HG03521 (cell line): ENCODE measurements around the gene EHD4.

Source experiments
- ATAC-seq: cut with Tn5 transposase; IDR thresholded peaks from one replicate; pipeline ENCODE4 v1.9.1; 2021; ENCODE audit warnings: mild to moderate bottlenecking, moderate library complexity; ENCODE audit not compliant: unreplicated experiment

The EHD4 gene

GRCh38 chr15:41899854-41900442, 72.4 kb downstream of the EHD4 start:
- no peak for ATAC-seq

GRCh38 chr15:41897363-41897799, 75.0 kb downstream of the EHD4 start:
- no peak for ATAC-seq

GRCh38 chr15:41896566-41896965, 75.8 kb downstream of the EHD4 start:
- no peak for ATAC-seq

GRCh38 chr15:41895957-41896356, 76.4 kb downstream of the EHD4 start:
- ATAC-seq = no peak

- no peak for ATAC-seq
Observed at GRCh38 chr15:41895491-41895890, 76.9 kb downstream of the EHD4 start.

GRCh38 chr15:41894791-41895463, 77.4 kb downstream of the EHD4 start:
- peak; percentile 80 for ATAC-seq

GRCh38 chr15:41894251-41894790, 78.0 kb downstream of the EHD4 start:
- ATAC-seq = no peak

- ATAC-seq = no peak
Observed at GRCh38 chr15:41893422-41894250, 78.7 kb downstream of the EHD4 start, which contains the start of gene SPTBN5. Gene SPTBN5 (minus strand): TSS chr15:41894053. CDS start chr15:41893497, 556 bp downstream.

- no peak for ATAC-seq
Observed at GRCh38 chr15:41892621-41893421, 79.5 kb downstream of the EHD4 start.

- no peak for ATAC-seq
Observed at GRCh38 chr15:41891946-41892345, 80.4 kb downstream of the EHD4 start.

- ATAC-seq = no peak
Observed at GRCh38 chr15:41891226-41891625, 81.1 kb downstream of the EHD4 start.

- no peak for ATAC-seq
Observed at GRCh38 chr15:41890050-41890690, 82.2 kb downstream of the EHD4 start.

GRCh38 chr15:41888662-41889253, 83.6 kb downstream of the EHD4 start:
- ATAC-seq = no peak

- ATAC-seq = no peak
Observed at GRCh38 chr15:41887893-41888292, 84.5 kb downstream of the EHD4 start.

GRCh38 chr15:41887161-41887560, 85.2 kb downstream of the EHD4 start:
- no peak for ATAC-seq

GRCh38 chr15:41886741-41887140, 85.6 kb downstream of the EHD4 start:
- no peak for ATAC-seq

- ATAC-seq = no peak
Observed at GRCh38 chr15:41885841-41886240, 86.5 kb downstream of the EHD4 start.

- no peak for ATAC-seq
Observed at GRCh38 chr15:41885321-41885720, 87.0 kb downstream of the EHD4 start.

- ATAC-seq = no peak
Observed at GRCh38 chr15:41884458-41884857, 87.9 kb downstream of the EHD4 start.

GRCh38 chr15:41883484-41883825, 88.9 kb downstream of the EHD4 start:
- ATAC-seq = no peak
